Measurements from ENCODE around the gene ST8SIA4.
"Not testable (repeated sequence)": the region's sequence is repeated elsewhere in the genome, so short reads cannot be mapped to it uniquely, and the experiment has no call there.

DNA sequence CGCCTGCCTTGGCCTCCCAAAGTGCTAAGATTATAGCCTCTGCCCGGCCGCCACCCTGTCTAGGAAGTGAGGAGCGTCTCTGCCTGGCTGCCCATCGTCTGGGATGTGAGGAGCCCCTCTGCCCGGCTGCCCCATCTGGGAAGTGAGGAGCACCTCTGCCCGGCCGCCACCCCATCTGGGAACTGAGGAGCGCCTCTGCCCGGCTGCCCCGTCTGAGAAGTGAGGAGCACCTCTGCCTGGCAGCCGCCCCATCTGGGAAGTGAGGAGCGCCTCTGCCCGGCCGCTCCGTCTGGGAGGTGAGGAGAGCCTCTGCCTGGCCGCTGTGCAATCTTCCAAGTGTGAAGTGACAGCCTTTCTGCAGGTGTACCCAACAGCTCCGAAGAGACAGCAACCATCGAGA, 117.5 kb downstream of the ST8SIA4 start:
- TF ChIP-seq POLR2A (IDR thresholded peaks at IDR 0.05; ENCODE audit: low read length); GATA1 (IDR thresholded peaks at IDR 0.05; ENCODE audit: low read depth, low read length): not testable (repeated sequence)
